GM20000 (cell line): ENCODE measurements around the gene KTN1.

Source experiments
- DNase-seq: peaks from one replicate; pipeline ENCODE4 v3.0.0; 2012; ENCODE audit warnings: low spot score
- CTCF ChIP-seq: IDR thresholded peaks from 2 replicates; pipeline ENCODE4 v1.5.1; 2012; ENCODE audit warnings: mild to moderate bottlenecking, control low read depth; ENCODE audit errors: extremely low read depth, missing control alignments

Gene KTN1

GRCh38 chr14:55556929-55557623 lies 22.9 kb upstream of the KTN1 start:
- TF ChIP-seq CTCF = no peak
- no peak for DNase-seq

GRCh38 chr14:55562135-55562534 lies 17.9 kb upstream of the KTN1 start:
- TF ChIP-seq CTCF = no peak
- DNase-seq = no peak

GRCh38 chr14:55568618-55569017 lies 11.4 kb upstream of the KTN1 start:
- DNase-seq = no peak
- TF ChIP-seq CTCF = no peak

- no peak for TF ChIP-seq CTCF
- peak; percentile 20 for DNase-seq
These were observed 8.7 kb upstream of the KTN1 start for GRCh38 chr14:55571125-55571889.

GRCh38 chr14:55572578-55572977 lies 7.4 kb upstream of the KTN1 start:
- TF ChIP-seq CTCF = no peak
- DNase-seq = no peak

GRCh38 chr14:55574988-55575387 lies 5.0 kb upstream of the KTN1 start:
- no peak for DNase-seq

More at GRCh38 chr14:55574988-55575387, 5.0 kb upstream of the KTN1 start:
- TF ChIP-seq CTCF = no peak
